Natural killer cell (primary cell): Measurements from ENCODE around the gene CST3. TPM values are rescaled to one million over a fixed set of nuclear protein-coding genes. Genes with fewer than 3 reads are reported as not detected.
"Not testable (repeated sequence)": the region's sequence is repeated elsewhere in the genome, so short reads cannot be mapped to it uniquely, and the experiment has no call there.

Experiments used
- ATAC-seq, 3 donors: fragments of 150-1000 bp in 2 of 3; fragments of 200-7000 bp in 1 of 3; cut with Tn5 transposase; 1 replicate in 1 of 3; 2 replicates in 2 of 3; pipeline ENCODE4 v1.10.0; 2021; ENCODE audit warnings: mild to moderate bottlenecking in 2 of 3, moderate library complexity in 2 of 3
- DNase-seq, 2 donors: peaks; one replicate each; pipeline versions ENCODE4 v3.0.0 to v3.0.0-alpha.2; 2013 to 2021; ENCODE audit warnings: mixed read lengths in 1 of 2
- H3K27ac ChIP-seq: one replicate; pipeline ENCODE4 v1.5.1; 2013; ENCODE audit warnings: mild to moderate bottlenecking, low read length
- H3K27me3 ChIP-seq: one replicate; pipeline ENCODE4 v1.6.1; 2013; ENCODE audit warnings: low read length; ENCODE audit not compliant: control insufficient read depth, insufficient read depth
- H3K36me3 ChIP-seq: one replicate; pipeline ENCODE4 v1.6.1; 2013; ENCODE audit warnings: low read length; ENCODE audit not compliant: control insufficient read depth, insufficient read depth
- H3K4me1 ChIP-seq: one replicate; pipeline ENCODE4 v1.6.1; 2013; ENCODE audit warnings: low read length; ENCODE audit not compliant: control insufficient read depth, insufficient read depth
- H3K4me3 ChIP-seq: one replicate; pipeline ENCODE4 v1.5.1; 2013; ENCODE audit warnings: low read length
- H3K9me3 ChIP-seq: one replicate; pipeline ENCODE4 v1.6.1; 2013; ENCODE audit warnings: low read length; ENCODE audit not compliant: control insufficient read depth, insufficient read depth
- H3K27ac Mint-ChIP-seq, 2 donors: one replicate each; pipeline ENCODE4 v1.8.0; 2022; ENCODE audit warnings: mild to moderate bottlenecking in 2 of 2, mixed read lengths in 2 of 2, moderate library complexity in 1 of 2
- H3K27me3 Mint-ChIP-seq, 2 donors: one replicate each; pipeline ENCODE4 v1.8.0; 2022; ENCODE audit warnings: low read depth in 2 of 2, mixed read lengths in 2 of 2
- H3K36me3 Mint-ChIP-seq: one replicate; pipeline ENCODE4 v1.8.0; 2022; ENCODE audit warnings: mixed read lengths
- H3K4me1 Mint-ChIP-seq, 2 donors: one replicate each; pipeline ENCODE4 v1.8.0; 2022; ENCODE audit warnings: mixed read lengths in 2 of 2
- H3K4me3 Mint-ChIP-seq: one replicate; pipeline ENCODE4 v1.8.0; 2022; ENCODE audit warnings: mild to moderate bottlenecking, moderate library complexity, mixed read lengths
- H3K9me3 Mint-ChIP-seq, 2 donors: one replicate each; pipeline ENCODE4 v1.8.0; 2022; ENCODE audit warnings: mixed read lengths in 2 of 2
- CTCF ChIP-seq: fragments of 200-600 bp; IDR thresholded peaks from one replicate; pipeline ENCODE4 v1.8.0; 2022; ENCODE audit warnings: antibody characterized with exemption
- WGBS: methylation state at CpG from one replicate; pipeline ENCODE4 v1.1.7; 2013; ENCODE audit warnings: missing lambda C conversion rate; ENCODE audit not compliant: insufficient coverage; 5-methylcytosine and 5-hydroxymethylcytosine counted together
- intact Hi-C: fragments of 100-400 bp; cut with micrococcal nuclease; formaldehyde crosslinking; loops from one replicate; pipeline ENCODE4 v1.14.2; 2022
- total RNA-seq, 4 donors: library from RNA; stranded (reverse); fragments of 120-200 nt in 1 of 4; gene quantifications; one replicate each; pipeline versions ENCODE4 v1.2.3 to v1.2.4, GENCODE V29; 2013 to 2022

The CST3 gene
- total RNA-seq, 3 donors from 2014 or later (not counting 1 experiment from before 2014, with no cell fraction given): 30.0 to 118 (median 83.8) TPM

- Mint-ChIP-seq H3K27me3 (no peaks in the 10 kb centered on the region), H3K36me3 (no peaks in the 10 kb centered on the region), H3K27ac (no peak overlapping the region), H3K9me3 (no peaks in the 10 kb centered on the region), H3K4me3 (no peak overlapping the region), H3K4me1 (no peaks in the 10 kb centered on the region)
- DNase-seq (no peak), ATAC-seq (no peak)
- Histone ChIP-seq H3K36me3 (no peaks in the 10 kb centered on the region), H3K4me3 (no peak overlapping the region), H3K4me1 (no peaks in the 10 kb centered on the region), H3K9me3 (no peaks in the 10 kb centered on the region), H3K27ac (no peak overlapping the region), H3K27me3 (no peaks in the 10 kb centered on the region)
- no peak for TF ChIP-seq CTCF
- intact Hi-C loops: no loop called here
- WGBS: 92% methylated on average over 3 of the region's 3 CpGs
Observed at GRCh38 chr20:23664954-23665353, 27.2 kb upstream of the CST3 start.

GRCh38 chr20:23664046-23664445, 26.3 kb upstream of the CST3 start:
- ATAC-seq, H3K36me3 ChIP-seq, H3K36me3 Mint-ChIP-seq, H3K9me3 ChIP-seq, H3K4me1 ChIP-seq, DNase-seq, H3K4me3 ChIP-seq, H3K27me3 Mint-ChIP-seq, intact Hi-C loops, H3K27ac Mint-ChIP-seq, H3K27me3 ChIP-seq, H3K4me1 Mint-ChIP-seq, H3K9me3 Mint-ChIP-seq, H3K4me3 Mint-ChIP-seq, H3K27ac ChIP-seq: not testable (repeated sequence)
- 86% methylated on average over 4 of the region's 4 CpGs for WGBS

GRCh38 chr20:23663180-23663579, 25.4 kb upstream of the CST3 start:
- H3K27ac Mint-ChIP-seq: no peak overlapping the region
- H3K9me3 ChIP-seq: no peaks in the 10 kb centered on the region
- no peaks in the 10 kb centered on the region for H3K9me3 Mint-ChIP-seq
- H3K4me3 ChIP-seq: no peak overlapping the region
- H3K36me3 ChIP-seq: no peaks in the 10 kb centered on the region
- H3K4me3 Mint-ChIP-seq: no peak overlapping the region
- WGBS: 89% methylated on average over 6 of the region's 6 CpGs
- intact Hi-C loops: no loop called here
- DNase-seq (no peak), ATAC-seq (no peak)
- no peaks in the 10 kb centered on the region for H3K27me3 Mint-ChIP-seq
- no peak overlapping the region for H3K27ac ChIP-seq
- TF ChIP-seq CTCF: no peak
- no peaks in the 10 kb centered on the region for H3K4me1 ChIP-seq
- no peaks in the 10 kb centered on the region for H3K36me3 Mint-ChIP-seq
- no peaks in the 10 kb centered on the region for H3K27me3 ChIP-seq
- no peaks in the 10 kb centered on the region for H3K4me1 Mint-ChIP-seq

- no peak for TF ChIP-seq CTCF
- Histone ChIP-seq H3K27me3 (no peaks in the 10 kb centered on the region), H3K36me3 (no peaks in the 10 kb centered on the region), H3K9me3 (no peaks in the 10 kb centered on the region), H3K27ac (no peak overlapping the region), H3K4me3 (no peak overlapping the region), H3K4me1 (no peaks in the 10 kb centered on the region)
- Mint-ChIP-seq H3K27ac (no peak overlapping the region), H3K4me1 (no peaks in the 10 kb centered on the region), H3K9me3 (no peaks in the 10 kb centered on the region), H3K27me3 (no peaks in the 10 kb centered on the region), H3K4me3 (no peak overlapping the region), H3K36me3 (no peaks in the 10 kb centered on the region)
- WGBS: 92% methylated on average over 9 of the region's 9 CpGs
- ATAC-seq: no peak
- intact Hi-C loops: no loop called here
- DNase-seq: no peak
Observed at GRCh38 chr20:23662276-23662870, 24.6 kb upstream of the CST3 start.
